Sigmoid colon (tissue), 7 donors: ENCODE data around the gene CEP85L. TPM values are rescaled to one million over a fixed set of nuclear protein-coding genes. Genes with fewer than 3 reads are reported as not detected.
A peak's percentile ranks its signal among the peaks of the same experiment; 100 is the strongest.

Source experiments
- DNase-seq: peaks from one replicate; pipeline ENCODE4 v3.0.0-alpha.2; 2019
- H3K27ac ChIP-seq, 4 donors: fragments of 200-600 bp; sonication (generic); one replicate each; pipeline ENCODE4 v1.5.1; 2016 to 2019; ENCODE audit warnings: mild to moderate bottlenecking in 1 of 4
- H3K27me3 ChIP-seq, 3 donors: fragments of 200-600 bp; sonication (generic); one replicate each; pipeline ENCODE4 v1.5.1; 2019; ENCODE audit warnings: mild to moderate bottlenecking in 1 of 3
- H3K36me3 ChIP-seq, 4 donors: fragments of 200-600 bp; sonication (generic); one replicate each; pipeline ENCODE4 v1.5.1; 2016 to 2019
- H3K4me1 ChIP-seq, 4 donors: fragments of 200-600 bp; sonication (generic); one replicate each; pipeline ENCODE4 v1.5.1; 2017 to 2019
- H3K4me3 ChIP-seq, 4 donors: fragments of 200-600 bp; sonication (generic); one replicate each; pipeline ENCODE4 v1.5.1; 2017 to 2019; ENCODE audit warnings: mild to moderate bottlenecking in 2 of 4, moderate library complexity in 1 of 4
- H3K9me3 ChIP-seq, 4 donors: fragments of 200-600 bp in 3 of 4; sonication (generic) in 3 of 4; one replicate each; pipeline versions ENCODE4 v1.5.1 to v1.6.1; 2013 to 2019
- EP300 ChIP-seq, 4 donors: sonication (generic); formaldehyde crosslinking; IDR thresholded peaks; one replicate each; pipeline ENCODE4 v1.6.1; 2017; ENCODE audit warnings: antibody characterized with exemption in 4 of 4
- POLR2A ChIP-seq, 2 donors: fragments of 450-650 bp; IDR thresholded peaks; one replicate each; pipeline ENCODE4 v1.6.1; 2016; ENCODE audit warnings: antibody characterized with exemption in 2 of 2, mild to moderate bottlenecking in 2 of 2, moderate library complexity in 2 of 2
- POLR2AphosphoS5 ChIP-seq, 4 donors: sonication (generic); formaldehyde crosslinking; IDR thresholded peaks; one replicate each; pipeline ENCODE4 v1.6.1; 2017; ENCODE audit warnings: antibody characterized with exemption in 4 of 4
- WGBS, 2 donors: extraction: QIAGEN DNeasy Blood & Tissue Kit; methylation state at CpG; one replicate each; pipeline ENCODE4 v1.1.7; 2013; 5-methylcytosine and 5-hydroxymethylcytosine counted together
- intact Hi-C: fragments of 100-400 bp; cut with DNase I; formaldehyde crosslinking; loops from one replicate; pipeline ENCODE4 v1.15.1; 2023
- polyA plus RNA-seq, 3 donors: library from polyadenylated mRNA; stranded (reverse); fragments of 200-250 nt; gene quantifications; one replicate each; pipeline ENCODE4 v1.2.3, GENCODE V29; 2013
- total RNA-seq, 4 donors: library from RNA; depleted of rRNA; stranded (reverse); fragments of >200 nt; gene quantifications; one replicate each; pipeline ENCODE4 v1.1.0, GENCODE V29; 2016
- TF ChIP-seq, protein P1 (sequence below), 4 experiments: fragments of 450-650 bp in 3 of 4; fragments of 200-600 bp in 1 of 4; IDR thresholded peaks; one replicate each; pipeline ENCODE4 v1.5.1; 2016 to 2019; ENCODE audit warnings: antibody characterized with exemption in 4 of 4, mild to moderate bottlenecking in 3 of 4, moderate library complexity in 2 of 4
- donor health status: healthy with polysubstance abuse.
- donor health status: Bipolar disorder and iron deficiency.
- donor health status: healthy.

The CEP85L gene
- total RNA-seq (10 to 100 TPM; 12.8 to 17.4 (median 15.6) TPM), polyA plus RNA-seq (1 to 10 TPM in 1 of 3 donors, under 1 TPM in 2; 0.23 to 2.9 (median 0.60) TPM)

DNA sequence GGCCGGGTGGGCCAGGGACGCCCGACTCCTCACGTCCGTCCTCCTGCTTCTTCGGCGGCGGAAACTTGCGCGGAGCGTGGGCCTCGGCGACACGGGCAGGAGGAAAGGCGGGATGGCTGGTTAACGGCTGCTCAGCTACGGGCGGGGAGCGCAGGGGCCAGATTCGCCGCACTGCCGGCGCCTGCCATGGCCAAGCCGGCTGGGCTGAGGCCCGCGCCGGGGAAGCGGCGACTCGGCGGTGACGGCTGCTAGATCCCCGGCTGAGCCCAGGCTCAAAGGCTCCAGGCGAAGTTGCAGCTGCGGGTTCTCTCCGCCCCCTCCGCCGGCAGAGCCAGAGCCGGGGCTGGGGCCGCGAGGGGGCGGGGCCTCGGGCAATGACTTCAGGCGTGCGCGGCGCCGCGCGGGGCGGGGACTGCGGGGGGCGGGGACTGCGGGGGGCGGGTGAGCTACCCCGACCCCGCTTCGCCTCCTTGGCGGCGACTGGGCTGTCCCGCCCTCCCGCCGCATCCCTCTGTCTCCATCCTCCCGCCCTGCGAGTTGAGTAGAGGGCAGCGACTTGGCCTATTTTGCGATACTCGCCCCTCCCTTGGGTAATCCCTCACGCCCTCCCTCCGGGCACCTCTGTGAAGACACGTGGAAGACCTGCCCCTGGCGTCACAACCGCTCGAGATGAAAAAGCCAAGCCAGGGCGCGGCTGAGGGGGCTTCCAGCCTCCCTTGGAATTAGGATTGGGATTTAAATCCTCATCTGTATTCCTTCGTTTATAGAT, at the start of gene CEP85L:
CEP85L (minus strand) TSS at position 310 of the 769 bp plus-strand sequence. CDS start 322 bp downstream, outside the sequence.
- Histone ChIP-seq H3K27ac (peak within 1 kb of the TSS; percentile 93 to 99 (median 96)), H3K36me3 (no peaks in the 10 kb centered on the region), H3K27me3 (no peaks in the 10 kb centered on the region), H3K9me3 (no peaks in the 10 kb centered on the region), H3K4me1 (peaks cover 0 to 17% (median 13%) of the 10 kb centered on the region in 4 donors), H3K4me3 (peak within 1 kb of the TSS; percentile 76 to 90 (median 84))
- TF ChIP-seq, protein P1, sequence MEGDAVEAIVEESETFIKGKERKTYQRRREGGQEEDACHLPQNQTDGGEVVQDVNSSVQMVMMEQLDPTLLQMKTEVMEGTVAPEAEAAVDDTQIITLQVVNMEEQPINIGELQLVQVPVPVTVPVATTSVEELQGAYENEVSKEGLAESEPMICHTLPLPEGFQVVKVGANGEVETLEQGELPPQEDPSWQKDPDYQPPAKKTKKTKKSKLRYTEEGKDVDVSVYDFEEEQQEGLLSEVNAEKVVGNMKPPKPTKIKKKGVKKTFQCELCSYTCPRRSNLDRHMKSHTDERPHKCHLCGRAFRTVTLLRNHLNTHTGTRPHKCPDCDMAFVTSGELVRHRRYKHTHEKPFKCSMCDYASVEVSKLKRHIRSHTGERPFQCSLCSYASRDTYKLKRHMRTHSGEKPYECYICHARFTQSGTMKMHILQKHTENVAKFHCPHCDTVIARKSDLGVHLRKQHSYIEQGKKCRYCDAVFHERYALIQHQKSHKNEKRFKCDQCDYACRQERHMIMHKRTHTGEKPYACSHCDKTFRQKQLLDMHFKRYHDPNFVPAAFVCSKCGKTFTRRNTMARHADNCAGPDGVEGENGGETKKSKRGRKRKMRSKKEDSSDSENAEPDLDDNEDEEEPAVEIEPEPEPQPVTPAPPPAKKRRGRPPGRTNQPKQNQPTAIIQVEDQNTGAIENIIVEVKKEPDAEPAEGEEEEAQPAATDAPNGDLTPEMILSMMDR (IDR thresholded peaks at IDR 0.05), result peak in 2 of 4 experiments; percentile 1 to 60
- peak; percentile 58 to 68 for TF ChIP-seq POLR2A (IDR thresholded peaks at IDR 0.05)
- TF ChIP-seq POLR2AphosphoS5 (IDR thresholded peaks at IDR 0.05), result peak; percentile 85 to 96 (median 92)
- TF ChIP-seq EP300 (IDR thresholded peaks at IDR 0.05), result no peak
- intact Hi-C loops, result loop anchor here (5.0 to 10.0 kb wide), 4 partner anchors 97 to 241 kb away; partner anchors contain the start of gene ASF1A
- WGBS, 2 donors, result 1% methylated on average over 77 of the region's 77 CpGs
- DNase-seq, result peak; percentile 95

DNA sequence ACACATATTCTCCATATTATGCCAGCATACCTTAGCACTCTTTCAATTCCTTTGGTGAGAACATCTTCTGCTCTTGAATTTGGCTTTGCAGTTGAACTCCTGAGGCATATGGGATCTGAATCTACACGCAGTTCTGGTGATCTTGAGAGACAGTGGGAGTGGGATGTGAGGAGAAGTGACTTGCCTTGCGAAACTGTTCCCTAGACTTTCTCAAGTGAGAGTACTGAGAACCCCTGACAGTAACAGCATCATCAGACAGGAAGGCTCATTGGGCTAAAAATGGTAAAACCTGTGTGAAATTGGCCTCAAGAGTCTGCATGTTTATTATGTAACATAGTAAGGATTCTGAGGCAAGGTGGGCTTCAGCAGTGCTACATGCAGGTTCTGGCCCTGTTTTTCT, 49.1 kb upstream of the CEP85L start:
- Histone ChIP-seq H3K36me3 (no peaks in the 10 kb centered on the region), H3K9me3 (no peaks in the 10 kb centered on the region), H3K4me3 (no peak overlapping the region), H3K27ac (no peak overlapping the region), H3K27me3 (no peaks in the 10 kb centered on the region), H3K4me1 (peaks cover 0 to 5% (median 3%) of the 10 kb centered on the region in 4 donors)
- TF ChIP-seq POLR2A (IDR thresholded peaks at IDR 0.05) (no peak), POLR2AphosphoS5 (IDR thresholded peaks at IDR 0.05) (no peak), EP300 (IDR thresholded peaks at IDR 0.05) (no peak)
- TF ChIP-seq, protein P1 (IDR thresholded peaks at IDR 0.05), result no peak
- intact Hi-C loops, result no loop called here
- WGBS, 2 donors, result 88 to 93% methylated on average over 2 of the region's 2 CpGs
- no peak for DNase-seq

DNA sequence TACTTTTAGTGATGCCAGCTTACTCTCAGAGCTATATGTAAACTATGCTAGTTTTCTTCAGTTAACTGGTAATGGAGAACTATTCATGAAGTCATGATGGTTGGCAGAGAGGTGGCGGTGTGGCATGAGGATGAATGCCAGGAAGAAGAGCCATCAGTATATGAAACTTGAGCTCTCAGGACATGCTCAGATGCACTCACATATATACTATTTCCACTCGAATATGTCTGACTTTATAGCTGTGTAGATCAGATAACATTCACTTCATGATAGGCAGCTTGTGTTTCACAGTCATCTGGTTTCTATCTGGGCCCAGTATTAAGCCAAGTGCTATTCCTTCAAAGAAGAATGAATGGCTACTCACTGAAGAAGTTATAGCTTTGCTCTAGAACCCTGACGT, 46.2 kb upstream of the CEP85L start:
- intact Hi-C loops, result no loop called here
- WGBS, 2 donors, result 66 to 73% methylated on average over 3 of the region's 3 CpGs
- Histone ChIP-seq H3K36me3 (no peaks in the 10 kb centered on the region), H3K27me3 (no peaks in the 10 kb centered on the region), H3K27ac (no peak overlapping the region), H3K4me1 (no peaks in the 10 kb centered on the region), H3K9me3 (no peaks in the 10 kb centered on the region), H3K4me3 (no peak overlapping the region)
- DNase-seq, result no peak
- TF ChIP-seq POLR2A (IDR thresholded peaks at IDR 0.05), result no peak
- TF ChIP-seq, protein P1 (IDR thresholded peaks at IDR 0.05), result no peak
- no peak for TF ChIP-seq EP300 (IDR thresholded peaks at IDR 0.05)
- TF ChIP-seq POLR2AphosphoS5 (IDR thresholded peaks at IDR 0.05), result no peak

DNA sequence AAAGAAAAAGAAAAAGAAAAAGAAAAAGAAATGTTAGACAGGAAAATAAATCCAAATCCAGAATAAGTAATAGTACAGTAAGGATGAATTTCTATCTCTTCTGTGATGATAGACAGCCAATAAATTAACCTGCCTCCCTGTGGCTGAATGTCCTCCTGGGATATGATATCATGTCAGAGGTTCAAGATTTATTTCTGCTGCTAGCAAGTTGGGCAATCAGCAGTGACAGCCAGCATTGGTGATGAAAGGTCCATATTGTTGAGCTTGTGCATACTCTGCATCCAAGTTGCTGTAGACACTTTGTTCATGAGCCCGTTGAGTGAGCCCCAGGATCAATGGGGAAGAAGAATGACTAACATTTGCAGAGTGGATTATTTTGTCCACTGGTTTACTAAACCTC, 44.9 kb upstream of the CEP85L start:
- 85 to 89% methylated on average over 1 of the region's 1 CpG for WGBS, 2 donors
- Histone ChIP-seq H3K27me3 (no peaks in the 10 kb centered on the region), H3K4me3 (no peak overlapping the region), H3K9me3 (no peaks in the 10 kb centered on the region), H3K36me3 (no peaks in the 10 kb centered on the region), H3K27ac (no peak overlapping the region), H3K4me1 (no peaks in the 10 kb centered on the region)
- no peak for DNase-seq
- intact Hi-C loops, result no loop called here
- TF ChIP-seq, protein P1 (IDR thresholded peaks at IDR 0.05), result no peak
- TF ChIP-seq POLR2A (IDR thresholded peaks at IDR 0.05) (no peak), POLR2AphosphoS5 (IDR thresholded peaks at IDR 0.05) (no peak), EP300 (IDR thresholded peaks at IDR 0.05) (no peak)
